OCI-LY1 (cell line): ENCODE measurements around the gene TMIGD3.

ENCODE experiments used
- H2AFZ ChIP-seq: fragments of 200-600 bp; sonication (generic), shearing (Covaris generic); 2 replicates; pipeline ENCODE4 v1.6.0; 2014; ENCODE audit warnings: antibody characterized with exemption, mild to moderate bottlenecking, low read length
- H3F3A ChIP-seq: fragments of 200-600 bp; sonication (generic), shearing (Covaris generic); 2 replicates; pipeline ENCODE4 v1.6.0; 2014; ENCODE audit warnings: mild to moderate bottlenecking, antibody characterized with exemption, low read length, moderate library complexity; ENCODE audit not compliant: insufficient read depth
- H3K27ac ChIP-seq: fragments of 200-600 bp; sonication (generic); 2 replicates; pipeline ENCODE4 v1.5.1; 2014; ENCODE audit warnings: low read length, mixed run types, mild to moderate bottlenecking, low read depth; ENCODE audit not compliant: poor library complexity, severe bottlenecking
- H3K27me3 ChIP-seq: fragments of 200-600 bp; sonication (generic); 2 replicates; pipeline ENCODE4 v1.6.0; 2014; ENCODE audit warnings: antibody characterized with exemption, mild to moderate bottlenecking, low read length, moderate library complexity; ENCODE audit not compliant: insufficient read depth
- H3K36me3 ChIP-seq: fragments of 200-600 bp; sonication (generic); 2 replicates; pipeline ENCODE4 v1.6.1; 2014; ENCODE audit warnings: mild to moderate bottlenecking, antibody characterized with exemption, low read length, moderate library complexity, mixed read lengths; ENCODE audit not compliant: insufficient read depth
- H3K4me1 ChIP-seq: fragments of 200-600 bp; sonication (generic); 2 replicates; pipeline ENCODE4 v1.5.1; 2014; ENCODE audit warnings: mild to moderate bottlenecking, low read length, moderate library complexity; ENCODE audit not compliant: insufficient read depth, severe bottlenecking
- H3K4me2 ChIP-seq: fragments of 200-600 bp; sonication (generic), shearing (Covaris generic); 2 replicates; pipeline ENCODE4 v1.6.1; 2014; ENCODE audit warnings: low read length
- H3K4me3 ChIP-seq: fragments of 200-600 bp; sonication (generic); 2 replicates; pipeline ENCODE4 v1.5.1; 2014; ENCODE audit warnings: low read length, low read depth, mild to moderate bottlenecking, mixed read lengths; ENCODE audit not compliant: poor library complexity, severe bottlenecking
- H3K79me2 ChIP-seq: fragments of 200-600 bp; shearing (Covaris generic); 2 replicates; pipeline ENCODE4 v1.6.1; 2016; ENCODE audit warnings: mixed run types, low read length, mixed read lengths; ENCODE audit not compliant: insufficient read depth
- H3K9ac ChIP-seq: fragments of 200-600 bp; sonication (generic), shearing (Covaris generic); 2 replicates; pipeline ENCODE4 v1.6.1; 2014; ENCODE audit warnings: mild to moderate bottlenecking, low read length, mixed read lengths
- H3K9me2 ChIP-seq: fragments of 200-600 bp; sonication (generic), shearing (Covaris generic); 2 replicates; pipeline ENCODE4 v1.6.1; 2014; ENCODE audit warnings: low read depth, mild to moderate bottlenecking, low read length, mixed read lengths
- H3K9me3 ChIP-seq: fragments of 200-600 bp; shearing (Covaris generic); 2 replicates; pipeline ENCODE4 v1.6.1; 2014; ENCODE audit warnings: low read length, mixed read lengths
- H4K20me1 ChIP-seq: fragments of 200-600 bp; sonication (generic), shearing (Covaris generic); 2 replicates; pipeline ENCODE4 v1.6.0; 2016; ENCODE audit warnings: mild to moderate bottlenecking, low read length; ENCODE audit not compliant: insufficient read depth
- CTCF ChIP-seq: fragments of 200-600 bp; sonication (generic), shearing (Covaris generic); IDR thresholded peaks from 2 replicates; pipeline ENCODE4 v1.5.1; 2017; ENCODE audit warnings: mild to moderate bottlenecking, antibody characterized with exemption, low read length, moderate library complexity, mixed read lengths
- EZH2 ChIP-seq: fragments of 200-600 bp; sonication (generic), shearing (Covaris generic); IDR thresholded peaks from 2 replicates; pipeline ENCODE4 v1.8.0; 2017; ENCODE audit warnings: borderline replicate concordance, mixed run types, mild to moderate bottlenecking, antibody characterized with exemption, low read length, moderate library complexity, mixed read lengths

The TMIGD3 gene

GRCh38 chr1:111497592-111497991 is 5.8 kb downstream of the TMIGD3 start:
- H3K4me3 ChIP-seq: no peak overlapping the region
- H3K36me3 ChIP-seq: no peaks in the 10 kb centered on the region
- H2AFZ ChIP-seq: no peak overlapping the region
- H3F3A ChIP-seq: no peaks in the 10 kb centered on the region
- H3K9me2 ChIP-seq: no peaks in the 10 kb centered on the region
- no peaks in the 10 kb centered on the region for H3K4me1 ChIP-seq
- H3K79me2 ChIP-seq: no peaks in the 10 kb centered on the region
- H3K27me3 ChIP-seq: peaks cover 7% of the 10 kb centered on the region; the same call in 1 of the 2 replicates
- H3K9me3 ChIP-seq: no peaks in the 10 kb centered on the region
- no peak overlapping the region for H3K9ac ChIP-seq
- H3K4me2 ChIP-seq: no peak overlapping the region
- no peak for TF ChIP-seq CTCF
- TF ChIP-seq EZH2: no peak
- H4K20me1 ChIP-seq: no peaks in the 10 kb centered on the region
- no peak overlapping the region for H3K27ac ChIP-seq

GRCh38 chr1:111496398-111496797 is 7.0 kb downstream of the TMIGD3 start:
- H3K9ac ChIP-seq: no peak overlapping the region

GRCh38 chr1:111491070-111491469 is 12.4 kb downstream of the TMIGD3 start:
- Histone ChIP-seq H3K9me2 (no peaks in the 10 kb centered on the region), H3K36me3 (no peaks in the 10 kb centered on the region), H3K79me2 (no peaks in the 10 kb centered on the region), H3K4me2 (no peak overlapping the region), H3K9me3 (no peaks in the 10 kb centered on the region), H4K20me1 (no peaks in the 10 kb centered on the region), H2AFZ (no peak overlapping the region), H3K4me1 (no peaks in the 10 kb centered on the region), H3K27ac (no peak overlapping the region), H3K9ac (no peak overlapping the region), H3K27me3 (no peaks in the 10 kb centered on the region; the same call in 1 of the 2 replicates), H3K4me3 (no peak overlapping the region), H3F3A (no peaks in the 10 kb centered on the region)
- no peak for TF ChIP-seq EZH2
- no peak for TF ChIP-seq CTCF

More at GRCh38 chr1:111496398-111496797, 7.0 kb downstream of the TMIGD3 start:
- Histone ChIP-seq H2AFZ (no peak overlapping the region), H3K27ac (no peak overlapping the region), H3K79me2 (no peaks in the 10 kb centered on the region), H3K9me3 (no peaks in the 10 kb centered on the region), H3K4me1 (no peaks in the 10 kb centered on the region), H3K36me3 (no peaks in the 10 kb centered on the region), H4K20me1 (no peaks in the 10 kb centered on the region), H3K9me2 (no peaks in the 10 kb centered on the region), H3F3A (no peaks in the 10 kb centered on the region), H3K4me3 (no peak overlapping the region), H3K4me2 (no peak overlapping the region), H3K27me3 (peaks cover 7% of the 10 kb centered on the region; the same call in 1 of the 2 replicates)
- no peak for TF ChIP-seq EZH2
- TF ChIP-seq CTCF: no peak
